ENCODE data around the gene CCDC33. TPM values are rescaled to one million over a fixed set of nuclear protein-coding genes. Genes with fewer than 3 reads are reported as not detected.

The CCDC33 gene
- polyA plus RNA-seq, 3 donors: 0.03 TPM; not detected in 2

GRCh38 chr15:74207652-74208440 is 28.3 kb upstream of the CCDC33 start:
- 72 to 84% (median 84%) methylated on average over 16 of the region's 16 CpGs for WGBS, 3 donors
- H3K27ac ChIP-seq (ENCODE audit: low read depth, low read length): no peak overlapping the region

DNA sequence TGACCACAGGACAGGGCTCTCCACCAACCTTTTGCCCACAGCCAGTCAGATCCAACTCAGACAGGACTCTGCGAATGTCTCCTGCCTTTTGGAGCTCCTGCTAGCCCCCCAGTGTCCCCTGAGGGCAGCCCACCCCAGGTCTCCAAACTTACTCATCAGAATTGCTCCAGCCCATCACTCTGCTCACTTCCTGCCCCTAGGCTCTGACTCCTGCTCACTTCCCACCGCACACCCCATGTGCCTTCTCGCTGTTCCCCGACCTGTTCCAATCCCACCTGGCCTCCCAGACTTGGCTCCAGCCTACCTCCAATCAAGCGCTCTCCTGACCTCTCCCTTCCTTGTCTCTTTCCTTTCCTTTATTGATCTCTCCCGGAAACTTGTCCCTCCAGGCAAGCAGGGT is 27.6 kb upstream of the CCDC33 start:
- no peak overlapping the region for H3K27ac ChIP-seq (ENCODE audit: low read depth, low read length)
- WGBS, 3 donors: 58 to 88% (median 84%) methylated on average over 6 of the region's 6 CpGs

GRCh38 chr15:74208901-74209559 is 27.1 kb upstream of the CCDC33 start:
- no peak overlapping the region for H3K27ac ChIP-seq (ENCODE audit: low read depth, low read length)
- WGBS, 3 donors: 29 to 72% (median 70%) methylated on average over 11 of the region's 11 CpGs

GRCh38 chr15:74209560-74209958 is 26.6 kb upstream of the CCDC33 start:
- whole genome bisulfite sequencing, 3 donors: 77 to 79% (median 79%) methylated on average over 5 of the region's 5 CpGs
- H3K27ac ChIP-seq (ENCODE audit: low read depth, low read length): no peak overlapping the region

GRCh38 chr15:74209997-74210671 is 26.0 kb upstream of the CCDC33 start:
- 15 to 49% (median 41%) methylated on average over 4 of the region's 4 CpGs for WGBS, 3 donors
- no peak overlapping the region for H3K27ac ChIP-seq (ENCODE audit: low read depth, low read length)

DNA sequence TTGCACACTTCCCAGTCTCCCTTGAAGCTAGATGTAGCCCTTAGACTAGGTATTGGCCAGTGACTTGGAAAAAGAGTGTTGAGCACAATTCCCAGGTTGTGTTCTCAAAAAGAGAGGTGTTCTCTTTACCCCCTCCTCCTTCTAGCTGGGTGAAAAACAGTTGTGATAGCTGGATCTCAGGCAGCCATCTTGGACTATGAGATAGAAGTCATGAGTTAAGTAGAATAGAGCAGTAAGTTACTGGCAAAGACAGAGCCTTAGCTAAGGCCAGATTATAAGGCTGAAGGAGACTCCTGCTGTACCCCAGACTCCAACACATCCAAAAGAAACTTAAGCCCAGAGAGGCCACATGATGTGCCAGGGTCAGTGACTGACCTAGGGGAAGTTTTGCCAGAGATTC is 25.4 kb upstream of the CCDC33 start:
- no peak overlapping the region for H3K27ac ChIP-seq (ENCODE audit: low read depth, low read length)

- WGBS, 3 donors: 96 to 100% (median 100%) methylated on average over 1 of the region's 1 CpG
- H3K27ac ChIP-seq (ENCODE audit: low read depth, low read length): no peak overlapping the region
Measured at GRCh38 chr15:74211656-74212055, 24.5 kb upstream of the CCDC33 start.

DNA sequence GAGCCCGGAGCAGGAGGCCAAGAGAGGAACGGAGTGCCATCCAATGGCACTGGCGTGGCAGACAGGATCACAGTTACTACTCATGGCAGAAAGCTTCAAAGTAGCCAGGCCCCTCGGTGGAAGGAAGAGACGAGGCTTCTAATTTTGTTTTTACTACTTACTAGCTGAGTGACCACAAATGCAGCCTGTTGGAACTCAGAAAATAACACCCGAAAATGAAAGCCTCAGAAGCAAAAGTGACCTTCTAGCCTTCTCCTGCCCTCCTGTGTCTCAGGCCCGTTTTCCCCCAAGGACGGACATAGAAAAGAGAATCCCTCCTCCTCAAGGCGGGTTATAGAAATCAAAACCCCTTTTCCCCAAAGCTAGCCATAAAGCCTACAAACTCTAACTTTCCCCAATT is 23.6 kb upstream of the CCDC33 start:
- 84 to 93% (median 92%) methylated on average over 9 of the region's 9 CpGs for WGBS, 3 donors
- no peak overlapping the region for H3K27ac ChIP-seq (ENCODE audit: low read depth, low read length)

- H3K27ac ChIP-seq (ENCODE audit: low read depth, low read length): no peak overlapping the region
Measured at GRCh38 chr15:74213858-74214284, 22.3 kb upstream of the CCDC33 start.

DNA sequence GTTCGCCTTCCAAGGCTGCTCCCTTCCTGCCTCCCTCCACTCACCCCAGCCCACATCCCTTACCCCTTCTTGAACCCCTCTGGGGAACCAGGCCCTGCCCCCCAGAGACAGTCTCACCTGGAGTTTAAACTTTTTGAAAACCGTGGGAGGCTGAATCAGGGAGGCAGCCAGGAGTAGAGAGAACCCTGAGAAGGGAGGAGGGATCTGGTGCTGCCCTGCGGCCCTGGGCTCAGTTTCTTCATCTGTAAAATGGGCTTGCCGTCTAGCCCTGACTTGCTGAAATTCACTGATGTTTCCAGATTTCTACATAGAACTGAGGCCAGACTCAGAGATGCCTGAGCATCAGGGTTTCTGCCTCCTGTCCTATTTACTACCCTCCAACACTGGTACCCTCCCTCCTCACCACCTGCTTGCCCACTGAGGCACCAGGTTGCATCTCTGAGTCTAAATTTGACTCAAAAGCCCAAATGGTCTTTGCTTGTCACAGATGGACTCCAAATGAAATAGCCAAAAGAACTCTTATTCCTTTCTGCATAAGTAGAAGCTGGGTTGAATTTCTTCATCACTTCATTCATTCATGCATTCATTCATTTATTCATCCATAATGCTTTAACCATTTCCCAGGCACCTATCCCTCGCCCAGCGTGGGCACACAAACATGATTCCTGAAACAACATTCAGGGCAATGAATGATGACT is 21.7 kb upstream of the CCDC33 start:
- WGBS, 3 donors: 63 to 84% (median 82%) methylated on average over 6 of the region's 6 CpGs
- no peak overlapping the region for H3K27ac ChIP-seq (ENCODE audit: low read depth, low read length)

More at GRCh38 chr15:74213858-74214284, 22.3 kb upstream of the CCDC33 start:
- 52 to 72% (median 56%) methylated on average over 5 to 7 of the region's 7 CpGs for WGBS, 3 donors

- H3K27ac ChIP-seq (ENCODE audit: low read depth, low read length): no peak overlapping the region
- 86 to 91% (median 87%) methylated on average over 8 of the region's 8 CpGs for WGBS, 3 donors
Measured at GRCh38 chr15:74215958-74216357, 20.2 kb upstream of the CCDC33 start.

DNA sequence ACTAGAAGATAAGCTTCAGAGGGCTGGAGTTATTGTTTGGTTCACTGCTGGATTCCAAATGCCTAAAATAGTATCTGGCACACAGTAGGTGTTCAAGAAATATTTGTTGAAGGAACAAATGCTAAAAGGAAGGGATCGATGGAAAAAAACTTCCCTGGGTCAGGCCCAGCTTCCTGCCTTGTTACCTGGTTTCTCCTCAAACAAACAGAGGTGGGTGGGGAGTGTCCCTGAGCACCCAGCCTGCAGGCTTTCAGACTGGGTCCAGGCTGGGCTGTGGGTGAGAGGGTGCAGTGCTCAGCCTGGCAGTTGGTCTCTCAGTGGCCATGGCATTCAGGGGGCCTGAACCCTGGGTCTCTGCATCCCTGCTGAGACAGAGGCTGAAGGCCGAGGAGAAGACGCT is 19.2 kb upstream of the CCDC33 start:
- WGBS, 3 donors: 83 to 90% (median 88%) methylated on average over 3 of the region's 3 CpGs
- H3K27ac ChIP-seq (ENCODE audit: low read depth, low read length): no peak overlapping the region

GRCh38 chr15:74217907-74218885 is 17.9 kb upstream of the CCDC33 start:
- WGBS, 3 donors: 87 to 91% (median 89%) methylated on average over 16 of the region's 16 CpGs
- no peak overlapping the region for H3K27ac ChIP-seq (ENCODE audit: low read depth, low read length)

GRCh38 chr15:74220475-74221248 is 15.5 kb upstream of the CCDC33 start:
- 57 to 71% (median 71%) methylated on average over 11 of the region's 11 CpGs for WGBS, 3 donors
- no peak overlapping the region for H3K27ac ChIP-seq (ENCODE audit: low read depth, low read length)

- WGBS, 3 donors: 35 to 58% (median 54%) methylated on average over 12 of the region's 12 CpGs
- H3K27ac ChIP-seq (ENCODE audit: low read depth, low read length): no peak overlapping the region
Measured at GRCh38 chr15:74221399-74222239, 14.5 kb upstream of the CCDC33 start.
